Activated CD4-positive, CD25-positive, alpha-beta regulatory T cell treated with anti-CD3 and anti-CD28 coated beads, Interleukin-2, amount 50 U/mL, for 16 hours (primary cell): ENCODE measurements around the gene FBXL5.

ENCODE experiments used
- DNase-seq: peaks from one replicate; pipeline ENCODE4 v3.0.0-alpha.2; 2020; ENCODE audit warnings: low read depth, low spot score

The FBXL5 gene

GRCh38 chr4:15562623-15563022 is 92.5 kb downstream of the FBXL5 start:
- no peak for DNase-seq

- no peak for DNase-seq
These were observed 93.0 kb downstream of the FBXL5 start for GRCh38 chr4:15562114-15562513.

GRCh38 chr4:15558561-15558960 is 96.6 kb downstream of the FBXL5 start:
- no peak for DNase-seq

- no peak for DNase-seq
These were observed 97.2 kb downstream of the FBXL5 start for GRCh38 chr4:15557786-15558550.

- no peak for DNase-seq
These were observed 98.6 kb downstream of the FBXL5 start for GRCh38 chr4:15556511-15557092.
